ENCODE data around the gene USP30. TPM values are rescaled to one million over a fixed set of nuclear protein-coding genes. Genes with fewer than 3 reads are reported as not detected.

The USP30 gene
- total and polyA plus RNA-seq, 10 of the 15 experiments (the other 5 are each of a cell fraction or from before 2014, with no cell fraction given), result 2.1 to 16.2 (median 6.4) TPM

DNA sequence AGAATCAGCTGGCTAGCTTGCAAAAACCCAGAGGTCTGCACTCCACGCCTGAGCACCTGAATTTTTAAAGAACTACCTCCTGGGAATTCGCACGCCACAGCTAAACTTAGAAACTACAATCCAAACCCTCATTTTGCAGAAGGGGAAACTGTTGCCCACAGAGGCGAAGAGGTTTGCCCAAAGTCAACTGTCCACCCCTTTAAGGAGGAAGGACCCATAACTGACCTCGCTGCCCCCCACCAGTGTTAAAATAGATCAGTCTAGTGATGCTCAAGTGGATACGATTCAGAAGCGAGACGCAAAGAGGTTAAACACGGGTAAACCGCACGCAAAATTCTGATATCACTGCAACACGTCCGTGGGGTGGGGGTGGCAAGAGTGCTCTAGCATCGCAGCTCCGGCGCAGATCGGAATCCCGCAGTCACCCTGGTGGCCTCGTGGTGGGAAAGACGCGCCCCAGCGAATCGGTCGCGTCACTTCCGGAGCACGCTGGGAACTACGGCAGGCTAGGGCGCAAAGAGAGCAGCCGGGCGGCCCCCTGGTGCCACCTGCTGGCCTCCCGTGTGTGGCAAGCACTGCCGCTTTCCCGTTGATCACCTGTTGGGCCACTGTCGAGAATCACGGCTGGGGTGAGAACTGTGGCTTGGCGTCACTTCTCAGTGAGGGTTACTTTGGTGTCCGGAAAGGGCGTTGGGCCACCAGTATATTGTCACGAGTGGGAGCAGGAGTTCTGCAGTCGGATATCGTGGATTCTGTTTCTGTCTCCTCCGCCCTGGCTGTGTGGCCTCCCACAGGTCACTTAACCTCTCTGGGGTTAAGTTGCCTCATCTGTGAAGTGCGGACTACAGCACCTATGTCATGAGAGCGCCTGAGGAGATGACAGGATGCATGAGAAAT lies 40.9 kb downstream of the USP30 start, which contains the start of gene ALKBH2 (continued):
- TF ChIP-seq CBX5 (IDR thresholded peaks at IDR 0.05; ENCODE audit: low read depth) (peak; percentile 62; the same call in 1 of the 2 replicates), RB1 (IDR thresholded peaks at IDR 0.05; ENCODE audit: borderline replicate concordance) (0 out of 2 replicates have a peak, but pooled peaks have one; percentile 82), BCLAF1 (IDR thresholded peaks at IDR 0.05) (no peak), ATF7 (IDR thresholded peaks at IDR 0.05; ENCODE audit: low read depth) (peak; percentile 84), SRF (IDR thresholded peaks at IDR 0.05; ENCODE audit: low read depth in 2 of 2, low read length in 2 of 2) (no peak), MEF2A (IDR thresholded peaks at IDR 0.05; ENCODE audit: insufficient read depth, low read depth, low read length) (no peak), JUND (IDR thresholded peaks at IDR 0.05; ENCODE audit: low read depth, low read length) (0 out of 2 replicates have a peak, but pooled peaks have one; percentile 10), JUNB (IDR thresholded peaks at IDR 0.05) (no peak), ELK1 (IDR thresholded peaks at IDR 0.05; ENCODE audit: low read depth, low read length) (peak; percentile 89), ZNF207 (IDR thresholded peaks at IDR 0.05; ENCODE audit: borderline replicate concordance) (peak; percentile 90), MYC (IDR thresholded peaks at IDR 0.05; ENCODE audit: insufficient read depth, insufficient read length, insufficient replicate concordance, low read length, severe bottlenecking) (peak; percentile 93), ZBTB4 (CRISPR knock-in tag; IDR thresholded peaks at IDR 0.05) (no peak)
- TF ChIP-seq, protein P1, sequence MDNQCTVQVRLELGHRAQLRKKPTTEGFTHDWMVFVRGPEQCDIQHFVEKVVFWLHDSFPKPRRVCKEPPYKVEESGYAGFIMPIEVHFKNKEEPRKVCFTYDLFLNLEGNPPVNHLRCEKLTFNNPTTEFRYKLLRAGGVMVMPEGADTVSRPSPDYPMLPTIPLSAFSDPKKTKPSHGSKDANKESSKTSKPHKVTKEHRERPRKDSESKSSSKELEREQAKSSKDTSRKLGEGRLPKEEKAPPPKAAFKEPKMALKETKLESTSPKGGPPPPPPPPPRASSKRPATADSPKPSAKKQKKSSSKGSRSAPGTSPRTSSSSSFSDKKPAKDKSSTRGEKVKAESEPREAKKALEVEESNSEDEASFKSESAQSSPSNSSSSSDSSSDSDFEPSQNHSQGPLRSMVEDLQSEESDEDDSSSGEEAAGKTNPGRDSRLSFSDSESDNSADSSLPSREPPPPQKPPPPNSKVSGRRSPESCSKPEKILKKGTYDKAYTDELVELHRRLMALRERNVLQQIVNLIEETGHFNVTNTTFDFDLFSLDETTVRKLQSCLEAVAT (IDR thresholded peaks at IDR 0.05), result peak; percentile 65
- TF ChIP-seq, protein P2, sequence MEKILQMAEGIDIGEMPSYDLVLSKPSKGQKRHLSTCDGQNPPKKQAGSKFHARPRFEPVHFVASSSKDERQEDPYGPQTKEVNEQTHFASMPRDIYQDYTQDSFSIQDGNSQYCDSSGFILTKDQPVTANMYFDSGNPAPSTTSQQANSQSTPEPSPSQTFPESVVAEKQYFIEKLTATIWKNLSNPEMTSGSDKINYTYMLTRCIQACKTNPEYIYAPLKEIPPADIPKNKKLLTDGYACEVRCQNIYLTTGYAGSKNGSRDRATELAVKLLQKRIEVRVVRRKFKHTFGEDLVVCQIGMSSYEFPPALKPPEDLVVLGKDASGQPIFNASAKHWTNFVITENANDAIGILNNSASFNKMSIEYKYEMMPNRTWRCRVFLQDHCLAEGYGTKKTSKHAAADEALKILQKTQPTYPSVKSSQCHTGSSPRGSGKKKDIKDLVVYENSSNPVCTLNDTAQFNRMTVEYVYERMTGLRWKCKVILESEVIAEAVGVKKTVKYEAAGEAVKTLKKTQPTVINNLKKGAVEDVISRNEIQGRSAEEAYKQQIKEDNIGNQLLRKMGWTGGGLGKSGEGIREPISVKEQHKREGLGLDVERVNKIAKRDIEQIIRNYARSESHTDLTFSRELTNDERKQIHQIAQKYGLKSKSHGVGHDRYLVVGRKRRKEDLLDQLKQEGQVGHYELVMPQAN (conservative IDR thresholded peaks at IDR 0.05), result peak; percentile 86
- TF ChIP-seq, protein P3, sequence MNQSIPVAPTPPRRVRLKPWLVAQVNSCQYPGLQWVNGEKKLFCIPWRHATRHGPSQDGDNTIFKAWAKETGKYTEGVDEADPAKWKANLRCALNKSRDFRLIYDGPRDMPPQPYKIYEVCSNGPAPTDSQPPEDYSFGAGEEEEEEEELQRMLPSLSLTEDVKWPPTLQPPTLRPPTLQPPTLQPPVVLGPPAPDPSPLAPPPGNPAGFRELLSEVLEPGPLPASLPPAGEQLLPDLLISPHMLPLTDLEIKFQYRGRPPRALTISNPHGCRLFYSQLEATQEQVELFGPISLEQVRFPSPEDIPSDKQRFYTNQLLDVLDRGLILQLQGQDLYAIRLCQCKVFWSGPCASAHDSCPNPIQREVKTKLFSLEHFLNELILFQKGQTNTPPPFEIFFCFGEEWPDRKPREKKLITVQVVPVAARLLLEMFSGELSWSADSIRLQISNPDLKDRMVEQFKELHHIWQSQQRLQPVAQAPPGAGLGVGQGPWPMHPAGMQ (IDR thresholded peaks at IDR 0.05; ENCODE audit: borderline replicate concordance), result no peak

Data from GM12878 (cell line).